NCI-H526 treated with DMSO at 0.1 percent for 48 hours (cell line): ENCODE results near the gene STRN.
"Not testable (repeated sequence)": the region's sequence is repeated elsewhere in the genome, so short reads cannot be mapped to it uniquely, and the experiment has no call there.

Experiments
- DNase-seq: peaks from one replicate; lab custom pipeline; 2025; lab: John Stamatoyannopoulos, UW

The STRN gene

DNA sequence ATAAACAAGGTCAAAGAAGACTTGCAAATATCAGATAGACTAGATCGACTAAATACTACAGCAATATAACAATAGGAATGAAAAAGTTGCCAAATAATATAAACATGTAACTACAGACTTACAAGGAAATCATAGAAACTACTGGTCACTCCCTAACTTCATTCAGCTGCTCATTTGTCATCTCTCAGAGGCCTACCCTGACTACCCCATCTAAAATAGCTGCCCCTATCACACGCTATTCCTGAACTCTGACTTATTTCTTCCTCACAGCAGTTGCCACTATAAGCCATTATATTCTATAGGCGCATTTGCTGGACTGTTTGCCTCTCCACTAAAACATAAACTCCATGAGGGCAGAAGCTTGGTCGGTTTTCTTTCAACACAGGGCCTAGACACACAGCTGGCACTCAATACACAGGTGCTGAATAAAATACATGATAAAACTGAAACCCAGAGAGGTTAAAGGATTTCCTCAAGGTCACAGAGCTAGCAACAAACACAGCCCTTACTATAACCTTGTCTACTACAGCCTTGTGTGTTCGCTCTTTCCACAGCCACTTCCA, 1.8 kb downstream of the STRN start:
- DNase-seq, result no peak

DNA sequence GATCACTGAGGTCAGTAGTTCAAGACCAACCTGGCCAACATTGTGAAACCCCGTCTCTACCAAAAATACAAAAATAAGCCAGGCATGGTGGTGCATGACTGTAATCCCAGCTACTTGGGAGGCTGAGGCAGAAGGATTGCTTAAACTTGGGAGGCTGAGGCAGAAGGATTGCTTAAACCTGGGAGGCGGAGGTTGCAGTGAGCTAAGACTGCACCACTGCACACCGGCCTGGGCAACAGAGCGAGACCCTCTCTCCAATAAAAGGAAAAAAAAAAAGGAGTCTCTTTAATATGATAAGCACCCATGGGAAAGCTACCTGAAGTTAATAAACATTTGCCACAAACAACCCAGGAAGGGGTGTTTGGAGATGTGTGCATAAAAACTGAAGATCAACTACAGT, 2.6 kb downstream of the STRN start:
- no peak for DNase-seq

DNA sequence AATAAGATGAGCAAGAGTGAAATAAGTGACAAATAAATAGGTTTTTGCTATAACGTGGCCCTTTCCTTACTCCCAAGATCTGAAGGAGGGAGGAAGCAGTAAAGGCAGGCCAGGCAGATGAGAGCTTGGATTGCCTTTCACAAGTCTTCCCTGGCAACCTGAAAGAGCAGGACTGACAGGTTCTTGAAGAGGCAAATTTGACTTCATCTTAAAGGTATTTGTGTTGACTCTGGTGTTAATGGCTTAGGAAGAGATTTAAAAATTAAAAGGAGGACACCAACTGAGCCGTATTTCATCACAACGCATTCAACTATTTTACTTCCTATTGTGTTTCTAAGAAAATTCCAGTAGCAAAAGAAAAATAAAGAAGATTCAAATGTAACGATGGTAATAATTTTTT, 3.2 kb downstream of the STRN start:
- no peak for DNase-seq

DNA sequence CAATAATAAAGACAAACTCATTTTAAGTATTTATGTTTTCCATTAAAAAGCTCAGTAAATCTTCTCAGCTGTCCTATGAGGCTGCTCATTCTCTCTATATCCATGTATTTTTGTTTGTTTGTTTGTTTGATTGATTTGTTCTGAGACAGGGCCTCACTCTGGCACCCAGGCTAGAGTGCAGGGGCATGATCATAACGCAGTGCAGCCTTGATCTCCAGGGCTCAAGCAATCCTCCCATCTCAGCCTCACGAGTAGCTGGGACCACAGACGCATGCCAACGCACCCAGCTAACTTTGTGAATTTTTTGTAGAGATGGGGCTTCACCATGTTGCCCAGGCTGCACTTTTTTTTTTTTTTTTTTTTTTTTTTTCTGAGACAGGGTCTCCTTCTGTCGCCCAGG, 5.6 kb downstream of the STRN start:
- DNase-seq, result no peak

DNA sequence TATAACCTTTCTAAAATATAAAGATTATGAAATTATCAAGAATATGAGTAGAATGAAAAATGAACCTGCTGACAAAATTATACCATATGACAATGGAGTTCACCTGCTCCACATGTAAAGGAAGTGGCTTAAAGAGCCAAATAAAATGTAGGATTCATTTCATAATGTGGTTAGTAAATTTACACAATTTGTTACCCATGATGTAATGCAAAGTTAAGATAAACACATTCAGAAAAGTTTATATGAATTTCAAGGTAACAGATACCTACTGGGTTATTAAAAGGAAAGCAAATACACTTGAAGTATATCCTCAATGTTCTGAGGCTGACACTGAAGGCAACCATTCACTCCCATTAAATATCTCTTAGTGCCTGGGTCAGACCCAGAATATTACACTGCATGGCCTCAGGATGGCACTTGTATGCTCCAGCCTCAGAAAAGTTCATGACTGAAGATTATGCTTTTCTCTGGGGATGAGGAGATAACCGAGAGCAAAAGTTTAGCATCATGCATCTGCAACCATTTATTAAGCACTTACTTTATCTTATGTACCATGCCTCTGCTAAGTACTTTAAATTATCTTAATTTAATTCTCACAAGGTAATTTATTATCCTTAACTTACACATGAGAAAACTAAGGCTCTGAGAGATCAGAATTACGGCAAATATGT, 6.2 kb downstream of the STRN start:
- no peak for DNase-seq

DNA sequence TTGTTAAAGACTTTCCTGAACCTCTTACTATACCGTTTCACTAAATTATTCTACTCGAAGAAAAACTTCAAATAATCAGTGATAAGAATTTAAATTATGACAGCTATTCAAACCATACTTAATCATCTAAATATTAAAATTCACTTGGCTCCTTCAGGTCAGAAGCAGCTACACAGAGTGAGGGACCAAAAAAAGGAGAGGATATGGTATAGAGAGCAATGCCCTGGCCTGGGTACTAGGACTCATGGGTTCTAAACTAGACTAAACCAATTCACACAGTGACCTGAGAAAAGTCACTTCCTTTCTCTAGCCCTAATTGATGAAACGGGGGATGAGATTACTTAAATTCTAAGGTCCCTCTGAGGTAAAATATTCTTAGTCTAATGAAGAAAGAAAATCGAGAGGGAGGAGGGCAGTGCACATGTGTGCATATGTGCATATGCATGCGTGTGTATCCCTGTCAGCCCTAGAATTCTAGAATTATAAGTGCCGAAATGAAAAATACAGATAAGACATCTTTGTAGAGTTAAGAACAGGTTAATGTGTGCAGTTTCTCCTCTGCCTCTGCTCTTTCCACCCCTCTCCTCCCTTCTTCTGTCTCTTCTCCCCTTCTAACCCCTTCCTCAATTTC, 11.2 kb downstream of the STRN start:
- DNase-seq, result no peak

DNA sequence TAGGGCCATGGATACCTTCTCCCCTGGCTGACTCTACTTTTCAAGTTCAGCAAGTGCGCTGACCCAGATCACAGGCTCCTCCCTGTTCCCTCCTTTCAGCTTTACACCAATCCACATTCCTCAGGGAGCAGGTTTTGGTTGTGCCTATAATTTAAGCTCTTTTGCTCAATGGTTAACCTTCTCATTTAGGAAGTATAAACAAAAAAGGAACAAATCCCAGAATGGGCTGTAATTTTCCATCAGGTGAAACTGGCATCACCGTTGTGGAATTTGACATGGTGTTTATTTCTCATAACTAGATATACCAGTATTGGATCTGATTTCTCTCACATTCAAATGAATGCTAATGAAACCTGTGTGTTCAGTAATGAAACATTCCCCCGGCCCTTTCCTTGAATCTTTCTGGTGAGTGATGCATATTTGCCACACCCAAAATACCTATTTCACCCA, 13.6 kb downstream of the STRN start:
- no peak for DNase-seq

DNA sequence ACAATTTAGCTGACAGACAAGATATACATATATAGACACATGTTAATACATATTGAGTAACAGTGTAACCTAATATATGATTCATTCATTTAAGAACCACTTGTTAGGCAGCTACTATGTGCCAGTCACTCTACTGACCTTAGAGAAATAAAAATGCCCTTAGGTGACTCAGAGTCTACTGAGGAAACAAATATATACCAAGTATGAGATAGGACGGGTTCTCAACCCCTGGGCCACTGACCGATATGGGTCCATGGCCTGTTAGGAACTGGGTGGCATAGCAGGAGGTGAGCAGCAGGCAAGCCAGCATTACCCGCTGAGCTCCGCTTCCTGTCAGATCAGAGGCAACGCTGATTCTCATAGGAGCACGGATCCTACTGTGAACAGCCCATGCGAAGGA, 14.8 kb downstream of the STRN start:
- no peak for DNase-seq

DNA sequence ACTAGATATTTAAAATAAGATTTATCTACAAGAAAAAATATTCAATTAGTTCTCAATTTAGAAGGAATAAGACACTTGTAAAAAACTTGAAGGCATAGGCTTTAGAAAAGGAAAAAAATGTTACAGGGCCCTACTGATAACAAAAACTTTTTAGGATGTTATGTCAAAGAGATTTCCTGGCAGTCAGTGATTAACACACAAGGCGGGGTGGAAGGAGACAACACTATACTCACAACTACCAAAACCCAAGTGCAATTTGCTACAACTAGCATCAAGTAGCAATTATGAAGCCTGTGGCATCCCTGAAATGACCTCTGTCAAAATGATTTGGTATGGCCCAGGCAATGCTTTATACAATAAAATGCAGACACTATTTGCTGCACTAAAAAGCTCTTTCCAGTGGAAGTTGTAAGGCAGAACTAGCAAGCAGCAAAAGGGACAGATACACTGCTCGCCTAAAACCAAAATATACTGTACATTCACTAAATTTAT, 15.3 kb downstream of the STRN start:
- DNase-seq, result no peak

DNA sequence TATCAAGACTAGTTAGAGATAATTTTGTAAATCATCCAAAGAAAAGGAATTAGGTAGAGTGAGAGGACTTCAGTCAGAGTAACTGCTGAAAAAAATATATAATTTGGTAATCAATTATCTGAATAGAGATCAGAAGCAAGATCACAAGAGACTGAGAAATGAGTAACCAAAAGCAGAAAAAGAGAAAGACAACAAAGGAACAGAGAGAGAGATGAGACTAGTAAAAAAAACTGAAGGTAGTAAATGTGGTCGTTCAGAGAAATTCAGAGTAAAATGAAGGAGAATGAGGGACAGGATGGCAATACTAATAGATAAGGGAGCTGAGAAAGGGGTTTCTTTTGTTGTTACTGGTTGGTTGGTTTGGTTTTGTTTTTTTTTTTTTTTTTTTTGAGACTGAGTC, 16.5 kb downstream of the STRN start:
- DNase-seq, result no peak

DNA sequence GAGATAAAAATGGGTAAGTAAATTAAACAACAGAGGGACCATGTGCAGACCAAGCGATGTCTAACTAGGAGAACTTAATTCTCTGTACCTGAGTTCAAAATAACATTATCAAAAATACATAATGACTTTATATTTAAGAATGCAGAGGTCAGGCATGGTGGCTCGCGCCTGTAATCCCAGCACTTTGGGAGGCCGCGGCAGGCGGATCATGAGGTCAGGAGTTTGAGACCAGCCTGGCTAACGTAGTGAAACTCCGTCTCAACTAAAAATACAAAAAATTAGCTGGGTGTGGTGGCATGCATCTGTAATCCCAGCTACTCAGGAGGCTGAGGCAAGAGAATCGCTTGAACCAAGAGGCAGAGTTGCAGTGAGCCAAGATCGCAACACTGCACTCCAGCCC, 21.1 kb downstream of the STRN start:
- not testable (repeated sequence) for DNase-seq

DNA sequence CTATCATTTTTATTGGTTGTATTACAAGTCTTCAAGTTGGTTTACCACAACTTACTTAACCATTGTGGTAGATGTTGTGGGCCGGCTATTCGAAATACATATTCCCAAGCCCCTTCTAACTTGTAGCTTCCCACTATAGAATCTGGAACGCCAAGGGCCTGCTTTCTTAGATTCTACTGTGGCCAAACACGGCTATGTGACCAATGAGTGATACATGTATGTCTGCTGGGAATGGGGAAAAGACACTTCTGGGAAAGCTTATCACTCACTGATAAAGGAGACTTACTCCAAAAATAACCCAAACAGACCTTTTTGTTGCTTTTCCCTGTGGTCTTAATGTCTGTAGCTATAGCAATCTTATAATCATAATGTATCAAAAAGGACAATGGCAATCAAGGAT, 24.5 kb downstream of the STRN start:
- no peak for DNase-seq

DNA sequence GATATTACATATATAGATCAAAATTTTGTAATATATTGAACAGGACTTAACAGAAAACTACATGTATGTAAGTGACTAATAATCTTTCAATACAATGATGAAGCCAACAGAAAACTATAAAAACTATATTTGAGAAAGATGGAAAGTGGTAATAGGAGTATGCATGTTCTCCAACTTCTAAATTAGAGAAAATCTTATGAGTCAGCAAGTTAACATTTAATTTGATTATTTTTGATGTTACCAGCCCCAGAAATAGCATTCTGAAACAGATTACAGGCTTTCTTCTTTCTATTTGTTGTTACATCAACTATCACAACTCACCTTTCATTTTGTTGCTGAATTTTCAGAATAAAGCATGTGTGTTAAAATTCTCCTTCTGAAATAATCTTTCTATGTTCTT, 29.8 kb downstream of the STRN start:
- DNase-seq, result not testable (repeated sequence)

DNA sequence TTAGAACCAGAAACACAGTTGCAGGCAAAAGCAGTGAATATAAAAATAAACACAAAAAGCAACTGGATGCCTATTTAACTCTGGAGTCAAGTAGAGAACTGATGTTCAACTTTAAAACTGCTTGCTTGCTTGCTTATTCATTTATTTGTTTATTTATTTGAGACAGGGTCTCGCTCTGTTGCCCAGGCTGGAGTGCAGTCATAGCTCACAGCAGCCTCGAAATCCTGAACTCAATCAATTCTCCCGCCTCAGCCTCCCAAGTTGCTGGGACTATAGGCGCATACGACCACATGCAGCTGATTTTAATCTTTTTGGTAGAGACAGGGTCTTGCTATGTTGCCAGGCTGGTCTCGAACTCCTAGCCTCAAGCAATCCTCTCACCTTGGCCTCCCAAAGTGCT, 34.6 kb downstream of the STRN start:
- not testable (repeated sequence) for DNase-seq

DNA sequence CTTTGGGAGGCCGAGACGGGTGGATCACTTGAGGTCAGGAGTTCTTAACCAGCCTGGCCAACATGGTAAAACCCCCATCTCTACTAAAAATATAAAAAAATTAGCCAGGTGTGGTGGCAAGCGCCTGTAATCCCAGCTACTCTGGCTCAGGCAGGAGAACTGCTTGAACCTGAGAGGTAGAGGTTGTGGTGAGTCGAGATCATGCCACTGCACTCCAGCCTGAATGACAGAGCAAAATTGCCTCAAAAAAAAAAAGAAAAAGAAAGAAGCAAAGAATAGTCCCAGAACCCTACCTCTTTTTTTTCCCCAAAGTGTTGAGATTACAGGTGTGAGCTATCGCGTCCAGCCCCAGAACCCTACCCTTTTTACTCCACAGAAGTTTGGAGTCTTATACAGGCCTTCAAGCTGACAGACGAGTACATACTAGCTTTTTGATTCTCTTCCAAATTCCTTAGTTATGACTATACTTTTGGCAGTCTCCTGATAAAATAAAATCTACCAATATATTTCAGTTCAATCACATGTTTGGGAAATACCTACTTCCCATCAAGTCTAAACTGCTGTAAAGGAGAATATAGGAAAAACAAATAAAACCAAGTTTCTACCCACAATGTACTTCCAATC, 35.4 kb downstream of the STRN start:
- not testable (repeated sequence) for DNase-seq

DNA sequence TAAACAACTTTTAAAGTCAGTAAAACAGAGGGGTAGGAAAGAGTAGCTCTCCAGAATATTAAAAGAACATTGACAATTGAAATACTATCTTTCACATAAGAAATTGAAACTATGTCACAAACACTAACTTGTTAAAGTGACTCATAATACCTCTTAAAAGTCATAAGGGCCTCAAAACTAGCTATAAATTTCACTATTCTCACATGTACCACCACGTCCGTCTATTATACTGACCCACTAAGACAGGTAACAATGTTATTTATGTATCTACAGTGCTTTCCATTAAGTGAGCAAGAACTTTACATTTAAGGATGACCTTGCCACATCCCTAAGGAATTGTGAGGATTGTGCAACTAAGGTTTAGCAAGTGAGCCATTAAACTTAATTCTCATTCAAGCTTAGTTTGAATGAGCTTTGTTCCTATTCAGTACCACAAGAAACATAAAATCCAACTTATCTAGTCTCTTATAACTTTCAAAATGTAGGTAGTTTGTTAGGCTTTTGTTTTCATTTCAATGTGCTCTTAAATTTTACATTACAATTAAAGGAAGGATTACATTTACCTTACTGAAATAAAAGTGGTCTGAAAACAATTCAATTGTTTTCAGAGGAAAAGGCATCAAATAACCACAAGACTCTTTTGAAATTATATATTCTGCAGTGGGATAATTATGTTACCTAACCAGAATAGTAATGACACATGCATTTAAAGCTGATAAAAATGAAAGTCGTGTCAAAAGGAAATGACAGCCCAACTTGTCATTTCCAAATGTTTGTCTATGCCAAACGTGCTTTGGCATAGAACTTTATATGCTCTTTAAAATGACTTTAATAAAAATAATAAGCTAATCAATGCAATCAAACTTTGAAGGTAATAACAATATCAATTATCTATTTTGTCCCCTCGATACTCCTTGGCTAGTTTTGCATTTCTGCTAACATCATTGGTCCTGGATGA, 39.9 kb downstream of the STRN start:
- not testable (repeated sequence) for DNase-seq

DNA sequence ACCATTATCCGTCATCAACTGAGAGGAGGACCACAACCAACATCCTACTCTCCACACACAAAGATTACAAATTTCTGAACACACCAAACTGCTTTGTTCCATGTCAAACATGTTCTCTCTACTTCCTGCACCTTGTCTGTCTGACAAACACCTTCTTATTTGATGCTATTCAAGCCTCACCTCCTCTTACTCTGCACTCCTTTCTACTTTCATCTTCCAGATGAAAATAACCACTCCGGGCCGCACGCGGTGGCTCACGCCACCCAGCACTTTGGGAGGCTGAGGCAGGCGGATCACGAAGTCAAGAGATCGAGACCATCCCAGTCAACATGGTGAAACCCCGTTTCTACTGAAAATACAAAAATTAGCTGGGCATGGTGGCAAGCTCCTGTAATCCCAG, 43.7 kb downstream of the STRN start:
- not testable (repeated sequence) for DNase-seq

DNA sequence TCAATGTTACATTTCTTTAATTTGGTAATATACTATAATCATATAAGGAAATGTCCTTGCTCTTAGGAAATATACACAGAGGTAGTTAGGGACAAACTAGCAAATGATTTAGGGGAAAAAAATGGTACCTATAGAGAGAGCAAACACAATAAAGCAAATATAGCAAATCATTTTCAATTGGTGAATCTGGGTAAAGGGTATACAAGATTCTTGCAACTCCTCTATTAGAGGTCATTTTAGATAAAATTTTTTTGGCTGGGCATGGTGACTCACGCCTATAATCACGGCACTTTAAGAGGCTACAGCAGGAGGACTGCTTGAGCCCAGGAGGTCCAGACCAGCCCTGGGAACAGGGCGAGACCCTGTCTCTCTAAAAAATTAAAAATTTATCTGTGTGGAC, 44.4 kb downstream of the STRN start:
- no peak for DNase-seq

DNA sequence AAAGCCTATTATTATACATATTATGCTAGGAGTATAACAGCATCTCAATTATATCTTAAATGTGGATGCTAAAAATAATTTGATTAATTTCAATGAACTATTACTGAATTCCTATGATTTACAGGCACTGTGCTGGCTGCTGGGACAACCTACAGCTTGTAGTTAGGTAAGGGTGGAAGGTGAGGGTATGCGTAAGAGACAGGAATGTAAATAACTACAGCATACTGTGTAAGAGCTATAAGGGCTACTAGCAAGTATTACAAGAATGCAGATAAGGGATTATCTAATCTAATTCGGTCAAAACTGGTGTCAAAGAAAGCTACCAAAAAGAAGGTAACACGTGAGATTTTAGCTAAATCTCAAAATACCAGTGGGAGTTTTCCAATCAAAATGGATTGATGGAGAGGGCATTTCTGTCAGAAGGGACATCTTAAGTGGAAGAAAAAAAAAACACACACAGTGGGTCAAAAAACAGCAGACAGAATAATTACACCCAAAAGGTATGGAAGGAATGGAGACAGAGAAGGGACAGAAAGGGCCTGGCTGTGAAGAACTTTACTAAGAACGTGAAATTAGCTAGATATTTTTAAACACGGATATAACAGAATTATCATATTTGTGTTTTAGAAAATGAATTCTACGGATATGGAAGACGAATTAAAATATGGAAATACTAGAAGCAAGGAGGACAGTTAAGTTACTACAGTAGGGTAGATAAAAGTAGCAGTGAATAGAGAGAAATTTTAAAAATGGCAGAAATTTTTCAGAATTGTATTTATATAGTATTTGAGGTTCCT, 47.1 kb downstream of the STRN start:
- no peak for DNase-seq

DNA sequence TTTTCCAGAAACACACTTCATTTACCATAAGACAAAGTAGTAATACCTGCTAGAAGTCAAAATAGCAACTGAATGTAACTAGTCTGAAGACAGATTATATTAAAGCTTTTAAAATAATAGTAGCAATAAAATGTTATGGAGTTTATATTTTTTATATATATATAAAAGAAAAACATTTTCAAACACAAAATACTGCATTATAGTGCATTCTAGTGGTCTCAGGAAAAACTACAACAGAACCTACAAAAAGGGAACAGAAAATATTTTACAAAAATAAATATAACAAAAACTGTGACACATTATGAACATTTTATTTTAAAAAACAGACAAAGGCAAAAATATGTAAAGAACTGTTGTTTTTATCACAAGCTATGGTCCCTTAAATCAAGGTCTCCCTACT, 48.0 kb downstream of the STRN start:
- DNase-seq, result no peak

DNA sequence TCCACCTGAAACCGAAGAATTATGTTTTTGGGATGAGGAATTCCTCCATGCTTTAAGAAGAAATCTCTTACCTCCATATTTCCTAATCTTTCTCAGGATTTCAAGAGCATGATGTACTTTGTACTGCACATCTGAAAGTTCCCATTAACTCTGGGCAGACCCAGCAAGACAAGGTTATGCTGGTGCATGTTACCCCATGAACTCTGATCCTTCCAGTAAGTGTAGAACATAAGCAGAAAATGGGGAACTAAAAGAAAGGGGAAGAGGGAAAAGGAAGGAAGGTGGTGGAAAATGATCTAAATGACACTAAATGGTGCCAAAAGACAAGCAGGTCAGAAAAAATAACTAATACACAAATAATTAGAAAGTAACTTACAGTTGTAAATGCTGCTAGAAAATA, 50.7 kb downstream of the STRN start:
- no peak for DNase-seq
